ENCODE data around the gene SMIM10.
A peak's percentile ranks its signal among the peaks of the same experiment; 100 is the strongest.
"Not testable (repeated sequence)": the region's sequence is repeated elsewhere in the genome, so short reads cannot be mapped to it uniquely, and the experiment has no call there.

SMIM10 gene

DNA sequence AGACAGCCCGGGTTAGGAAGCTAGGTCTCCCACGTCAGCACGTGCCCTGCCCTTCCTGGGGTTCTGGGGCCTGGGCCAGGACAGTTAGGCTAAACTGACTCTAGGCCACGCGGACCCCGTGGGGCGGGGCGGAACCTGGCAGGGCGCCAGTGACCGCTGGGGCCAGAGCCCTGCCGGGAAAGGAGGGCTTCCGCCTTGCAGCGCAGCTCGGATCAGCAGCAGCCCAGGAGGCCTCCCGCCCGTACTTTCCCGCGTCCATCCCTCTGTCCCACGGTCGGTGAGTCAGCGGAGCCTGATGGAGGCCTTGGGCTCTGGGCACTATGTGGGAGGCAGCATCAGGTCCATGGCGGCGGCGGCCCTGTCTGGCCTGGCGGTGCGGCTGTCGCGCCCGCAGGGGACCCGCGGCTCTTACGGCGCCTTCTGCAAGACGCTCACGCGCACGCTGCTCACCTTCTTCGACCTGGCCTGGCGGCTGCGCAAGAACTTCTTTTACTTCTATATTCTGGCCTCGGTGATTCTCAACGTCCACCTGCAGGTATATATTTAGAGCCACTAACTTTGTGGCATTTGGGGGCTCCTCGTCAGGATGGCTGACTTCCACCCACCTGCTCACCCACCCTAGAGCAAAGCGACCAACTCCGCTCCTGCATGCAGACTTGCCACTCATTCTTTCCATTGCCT lies at the start of gene SMIM10:
Gene SMIM10, plus strand, starts transcription at position 191 of the 681 bp plus-strand sequence. Its CDS starts 105 bp downstream, at position 296.
- DNase-seq (ENCODE audit: low read depth in 2 of 2): no peak

DNA sequence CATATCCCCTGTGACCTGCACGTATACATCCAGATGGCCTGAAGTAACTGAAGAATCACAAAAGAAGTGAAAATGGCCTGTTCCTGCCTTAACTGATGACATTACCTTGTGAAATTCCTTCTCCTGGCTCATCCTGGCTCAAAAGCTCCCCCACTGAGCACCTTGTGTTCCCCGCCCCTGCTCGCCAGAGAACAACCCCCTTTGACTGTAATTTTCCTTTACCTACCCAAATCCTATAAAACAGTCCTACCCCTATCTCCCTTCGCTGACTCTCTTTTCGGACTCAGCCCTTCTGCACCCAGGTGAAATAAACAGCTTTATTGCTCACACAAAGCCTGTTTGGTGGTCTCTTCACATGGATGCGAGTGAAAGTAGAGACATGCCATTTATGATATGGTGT lies 44.4 kb upstream of the SMIM10 start:
- DNase-seq (ENCODE audit: low read depth in 2 of 2): not testable (repeated sequence)

DNA sequence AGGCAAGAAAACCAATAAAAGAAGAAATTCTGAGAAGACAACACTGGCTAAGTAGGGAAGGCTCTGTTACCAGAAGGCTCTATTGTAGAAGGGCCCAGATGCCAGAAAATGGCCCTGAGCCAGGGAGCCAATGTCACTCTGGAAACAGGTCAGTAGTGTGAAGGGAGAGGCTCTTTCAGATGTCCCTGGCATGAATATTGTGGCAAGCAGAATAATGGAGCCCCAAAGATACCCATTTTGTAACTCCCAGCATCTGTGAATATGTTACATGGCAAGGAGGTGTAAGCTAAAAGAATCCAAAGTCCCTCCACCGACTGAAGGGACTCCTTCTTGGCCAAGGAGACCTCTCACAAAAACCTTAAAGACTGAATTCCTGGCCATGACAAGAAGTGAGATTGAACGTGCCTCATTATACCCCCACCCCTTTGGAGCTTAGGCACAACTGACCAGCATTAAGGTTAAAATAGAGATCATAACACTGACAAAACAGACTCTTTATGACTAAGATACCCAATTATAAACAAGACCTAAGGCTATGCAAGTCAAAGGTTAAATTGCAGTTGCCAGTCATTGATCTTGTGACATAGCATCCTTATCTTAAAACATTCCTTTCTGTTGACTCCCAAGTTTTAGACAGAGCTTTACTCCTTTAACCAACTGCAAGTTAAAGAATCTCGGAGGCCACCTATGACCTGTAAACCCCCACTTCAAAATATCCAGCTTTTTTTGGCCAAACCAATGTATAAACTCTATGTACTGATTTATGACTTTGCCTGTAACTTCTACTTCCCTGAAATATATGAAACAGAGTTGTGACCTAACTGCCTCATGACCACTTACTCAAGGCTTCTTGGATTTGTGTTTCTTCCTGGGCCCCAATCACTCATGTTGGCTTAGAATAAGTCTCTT lies 42.2 kb upstream of the SMIM10 start:
- DNase-seq (ENCODE audit: low read depth in 2 of 2): no peak

DNA sequence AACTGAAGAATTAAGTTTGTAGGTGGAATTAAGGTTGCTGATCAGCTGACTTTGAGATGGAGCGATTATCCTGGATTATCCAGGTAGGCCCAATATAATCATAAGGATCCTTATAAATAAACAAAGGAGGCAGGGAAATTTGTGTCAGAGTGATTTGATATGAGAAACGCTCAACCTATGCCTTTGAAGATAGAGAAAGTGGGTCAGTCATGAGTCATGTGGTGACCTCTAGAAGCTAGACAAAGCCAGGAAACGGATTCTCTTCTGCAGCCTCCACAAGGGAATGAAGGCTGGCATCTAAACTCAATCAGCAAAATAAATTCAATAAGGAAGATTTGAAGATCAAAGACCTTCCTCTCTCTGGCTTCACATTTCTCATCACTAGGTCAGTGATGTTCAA lies 41.5 kb upstream of the SMIM10 start:
- DNase-seq (ENCODE audit: low read depth in 2 of 2): no peak

DNA sequence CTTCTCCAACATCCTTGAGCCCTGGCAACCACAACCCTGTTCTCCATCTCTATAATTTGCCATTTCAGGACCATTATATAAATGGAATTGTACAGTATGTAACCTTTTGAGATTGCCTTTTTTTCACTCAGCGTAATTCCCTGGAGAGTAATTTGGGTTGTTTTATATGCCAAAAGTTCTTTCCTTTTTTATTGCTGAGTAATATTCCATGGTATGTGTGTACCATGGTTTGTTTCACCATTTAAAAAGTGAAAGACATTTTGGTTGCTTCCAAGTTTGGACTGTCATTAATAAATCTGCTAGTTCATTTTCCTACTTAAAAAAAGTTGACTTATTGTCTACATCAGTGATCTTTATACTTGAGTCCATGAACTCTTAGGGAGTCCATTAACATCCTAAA lies 33.0 kb upstream of the SMIM10 start:
- no peak for DNase-seq (ENCODE audit: low read depth in 2 of 2)

DNA sequence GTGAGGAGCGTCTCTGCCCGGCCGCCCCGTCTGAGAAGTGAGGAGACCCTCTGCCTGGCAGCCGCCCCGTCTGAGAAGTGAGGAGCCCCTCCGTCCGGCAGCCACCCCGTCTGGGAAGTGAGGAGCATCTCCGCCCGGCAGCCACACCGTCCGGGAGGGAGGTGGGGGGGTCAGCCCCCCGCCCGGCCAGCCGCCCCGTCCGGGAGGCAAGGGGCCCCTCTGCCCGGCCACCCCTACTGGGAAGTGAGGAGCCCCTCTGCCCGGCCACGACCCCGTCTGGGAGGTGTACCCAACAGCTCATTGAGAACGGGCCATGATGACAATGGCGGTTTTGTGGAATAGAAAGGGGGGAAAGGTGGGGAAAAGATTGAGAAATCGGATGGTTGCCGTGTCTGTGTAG lies 30.4 kb upstream of the SMIM10 start:
- not testable (repeated sequence) for DNase-seq (ENCODE audit: low read depth in 2 of 2)

DNA sequence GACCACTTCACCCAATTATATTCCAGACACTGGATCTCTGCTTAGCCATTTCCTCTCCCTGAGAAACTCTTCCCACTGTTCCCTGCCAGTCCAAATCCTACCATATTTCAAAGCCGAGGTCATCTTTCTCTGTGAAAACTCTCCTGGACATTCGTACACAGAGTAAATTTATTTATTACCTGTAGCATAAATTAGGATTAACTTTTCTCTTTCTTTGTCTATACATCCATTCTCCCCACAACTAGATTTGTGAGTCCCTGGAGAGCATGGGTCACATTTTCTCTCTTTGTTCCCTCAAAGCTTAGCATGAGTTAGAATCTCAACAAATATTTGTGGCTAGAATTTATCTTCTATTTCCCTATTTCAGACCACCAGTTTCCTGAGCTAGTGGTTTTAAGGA lies 27.8 kb upstream of the SMIM10 start:
- DNase-seq (ENCODE audit: low read depth in 2 of 2): no peak

DNA sequence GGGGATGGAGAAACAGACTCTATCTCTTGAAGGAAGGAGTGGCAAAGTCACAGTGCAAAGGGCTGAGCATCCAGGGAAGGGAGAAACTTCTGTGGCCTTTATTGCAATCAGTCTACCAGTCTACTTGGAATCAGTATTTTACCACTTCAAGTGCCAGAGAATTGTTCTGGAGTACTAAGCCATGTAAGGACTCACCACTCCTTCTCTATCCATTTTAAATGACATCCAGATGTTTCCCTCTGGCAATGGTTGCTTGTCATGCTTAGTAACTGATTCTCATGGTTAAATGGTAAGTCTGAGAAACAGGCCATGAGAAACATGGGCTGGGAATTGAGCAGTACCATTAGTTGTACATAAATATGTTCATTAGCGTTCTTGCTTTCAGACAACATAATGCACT lies 21.1 kb upstream of the SMIM10 start:
- no peak for DNase-seq (ENCODE audit: low read depth in 2 of 2)

DNA sequence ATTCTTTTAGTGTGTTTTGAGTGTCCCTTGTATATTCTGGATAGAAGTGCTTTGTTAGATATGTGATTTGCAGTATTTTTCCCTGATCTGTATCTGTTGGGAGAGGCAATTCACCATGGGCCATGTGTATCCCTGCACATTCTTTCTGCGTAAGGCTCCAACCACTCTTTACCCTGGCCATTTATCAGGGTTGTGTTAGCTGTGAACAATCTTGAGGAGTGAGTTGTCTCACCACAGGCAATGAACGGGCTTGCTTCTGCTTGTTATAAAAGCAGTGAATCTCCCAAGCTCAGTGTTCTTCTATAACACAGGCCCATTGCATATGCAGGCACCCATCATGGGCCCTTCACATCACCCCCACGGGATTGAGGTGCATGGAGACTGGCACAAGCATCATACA lies 18.9 kb upstream of the SMIM10 start:
- no peak for DNase-seq (ENCODE audit: low read depth in 2 of 2)

DNA sequence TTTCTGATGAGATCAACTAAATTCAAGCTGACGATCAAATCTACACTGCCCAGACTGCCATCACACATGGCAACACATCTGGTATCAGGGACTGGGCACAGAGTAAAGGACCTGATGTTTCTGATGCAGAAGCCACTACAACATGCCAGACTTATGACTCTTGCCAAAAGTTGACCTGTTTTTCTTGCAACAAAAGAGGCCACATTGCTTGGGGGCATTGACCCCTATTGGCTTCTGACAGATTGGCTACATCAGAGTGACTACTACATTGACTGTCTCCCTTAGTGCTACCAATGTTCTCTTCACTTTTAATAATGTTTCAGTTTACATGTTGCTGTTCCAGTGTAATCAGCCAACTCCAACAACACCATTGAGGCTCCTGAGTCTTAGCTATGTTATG lies 15.3 kb upstream of the SMIM10 start:
- DNase-seq (ENCODE audit: low read depth in 2 of 2): no peak

DNA sequence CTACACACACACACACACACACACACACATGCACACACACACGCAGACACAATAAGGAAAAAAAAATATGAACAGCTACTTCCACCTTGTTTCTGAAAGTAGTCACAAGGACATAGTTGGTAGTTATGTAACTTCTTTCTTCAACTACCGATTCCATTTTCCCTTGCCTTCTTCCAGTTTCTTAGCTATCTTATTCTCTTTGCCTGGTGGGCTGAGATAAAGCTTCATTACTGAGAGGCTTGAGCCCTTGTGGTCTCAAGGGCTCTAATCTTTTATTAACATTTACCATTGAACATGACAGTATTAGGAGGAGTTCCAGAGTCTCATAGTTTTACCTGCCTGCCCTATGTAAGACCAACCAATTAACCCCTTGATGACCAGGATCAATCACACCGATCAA lies 8.9 kb upstream of the SMIM10 start:
- no peak for DNase-seq (ENCODE audit: low read depth in 2 of 2)

DNA sequence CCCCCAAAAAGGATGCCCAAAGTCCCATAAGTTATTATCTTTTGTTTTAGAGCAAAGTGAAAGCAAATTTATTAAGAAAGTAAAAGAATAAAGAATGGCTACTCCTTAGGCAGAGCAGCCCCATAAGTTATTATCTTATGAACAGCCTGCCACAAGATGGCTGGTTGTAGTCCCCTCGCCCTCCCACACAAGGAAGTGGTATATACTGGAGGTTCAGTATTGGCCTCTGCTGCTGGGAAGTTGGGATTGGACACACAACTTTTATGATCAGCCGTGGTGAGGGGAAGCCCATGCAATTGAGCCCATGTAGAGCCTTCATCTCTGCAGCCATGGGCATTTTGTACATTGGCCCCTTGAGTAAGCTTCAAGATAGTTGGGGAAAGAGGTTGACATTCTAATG lies 8.0 kb upstream of the SMIM10 start:
- no peak for DNase-seq (ENCODE audit: low read depth in 2 of 2)

DNA sequence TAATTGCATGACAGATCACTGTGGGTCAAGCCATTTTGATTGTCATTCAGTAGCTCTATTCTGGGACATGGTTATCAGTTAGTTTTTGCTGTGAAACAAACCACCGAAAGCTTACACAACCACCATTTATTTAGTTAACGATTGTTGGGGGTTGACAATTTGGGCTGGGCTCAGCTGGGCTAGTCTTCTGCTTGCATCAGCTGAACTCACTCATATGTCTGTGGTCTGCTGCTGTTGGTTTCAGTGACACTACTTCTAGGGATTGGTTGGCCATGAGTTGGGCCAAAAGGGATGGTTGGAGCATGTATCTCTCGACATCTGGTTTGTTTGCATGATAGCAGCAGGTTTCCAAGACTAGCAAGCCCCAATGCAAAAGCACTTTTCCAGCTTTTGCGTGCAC lies 5.3 kb upstream of the SMIM10 start:
- no peak for DNase-seq (ENCODE audit: low read depth in 2 of 2)

DNA sequence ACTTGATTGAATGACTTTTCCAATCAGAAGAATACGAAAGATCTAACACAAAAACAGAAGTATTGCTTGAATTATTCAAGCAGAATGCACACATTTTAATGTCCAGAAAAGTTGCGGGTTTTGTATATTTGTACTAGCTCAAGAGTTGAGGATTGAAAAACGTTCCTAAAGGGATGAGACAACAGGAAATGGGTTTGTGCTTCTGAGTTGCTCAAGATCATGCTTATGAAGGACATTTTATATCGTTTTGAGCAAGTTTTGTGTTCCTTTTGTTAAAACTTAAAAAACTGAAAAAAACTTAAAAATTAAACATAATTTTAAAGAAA lies 353 bp upstream of the SMIM10 start:
- DNase-seq (ENCODE audit: low read depth in 2 of 2): no peak

DNA sequence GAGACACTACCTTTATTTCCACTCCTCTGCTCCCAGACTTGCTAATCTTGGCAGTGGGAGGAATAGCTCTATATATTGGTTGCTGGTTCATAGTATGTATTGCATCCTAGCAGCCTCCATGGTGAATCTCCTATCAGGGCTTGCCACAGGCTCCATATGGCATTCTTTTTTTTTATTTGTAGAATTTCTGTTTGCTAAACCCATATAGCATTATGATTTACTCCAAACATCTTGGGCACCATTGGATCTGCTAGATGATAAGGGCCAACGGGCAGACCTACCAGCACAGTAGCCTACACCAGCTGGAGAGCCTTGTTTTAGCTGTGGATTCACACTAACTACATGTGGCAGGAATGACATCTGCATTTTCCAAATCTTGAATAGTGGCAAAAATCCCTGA lies 6.9 kb downstream of the SMIM10 start:
- DNase-seq (ENCODE audit: low read depth in 2 of 2): no peak

DNA sequence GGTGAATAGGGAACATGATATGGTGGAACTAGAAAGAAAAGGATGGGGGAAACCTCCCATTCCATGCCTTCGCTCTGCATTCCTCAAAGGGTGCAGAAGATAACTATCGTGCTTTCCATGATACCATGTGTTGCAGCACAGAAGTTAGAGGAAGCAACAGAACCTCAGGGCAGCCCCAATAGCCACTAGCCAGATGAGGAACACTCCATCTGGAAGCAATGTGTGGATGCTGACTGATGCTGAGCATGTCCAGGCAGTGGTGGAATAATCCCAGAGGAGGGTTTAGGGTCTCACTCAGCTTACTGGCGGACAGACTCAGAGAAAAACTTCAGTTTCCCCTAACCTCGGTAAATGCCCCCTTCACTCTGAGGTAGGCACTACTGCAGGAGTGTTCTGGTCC lies 7.5 kb downstream of the SMIM10 start:
- no peak for DNase-seq (ENCODE audit: low read depth in 2 of 2)

DNA sequence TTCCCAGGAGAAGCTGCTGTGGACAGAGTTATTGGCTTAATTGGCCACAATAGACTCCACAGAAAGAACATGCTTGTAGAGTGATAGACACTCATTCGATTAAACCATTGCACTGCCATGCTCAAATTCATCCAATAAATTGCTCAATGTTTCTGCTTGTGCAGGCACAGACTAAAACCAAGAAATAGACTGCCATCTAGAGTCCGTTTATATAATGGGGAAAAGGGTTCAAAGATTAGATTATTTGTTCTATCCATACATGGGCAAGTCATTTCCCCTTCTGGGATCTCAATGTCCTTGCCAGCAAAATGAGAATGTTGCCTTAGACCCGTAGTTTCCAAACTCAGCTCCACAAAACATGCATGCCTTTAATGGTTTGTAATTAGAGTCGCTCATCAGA lies 8.7 kb downstream of the SMIM10 start:
- DNase-seq (ENCODE audit: low read depth in 2 of 2): no peak

DNA sequence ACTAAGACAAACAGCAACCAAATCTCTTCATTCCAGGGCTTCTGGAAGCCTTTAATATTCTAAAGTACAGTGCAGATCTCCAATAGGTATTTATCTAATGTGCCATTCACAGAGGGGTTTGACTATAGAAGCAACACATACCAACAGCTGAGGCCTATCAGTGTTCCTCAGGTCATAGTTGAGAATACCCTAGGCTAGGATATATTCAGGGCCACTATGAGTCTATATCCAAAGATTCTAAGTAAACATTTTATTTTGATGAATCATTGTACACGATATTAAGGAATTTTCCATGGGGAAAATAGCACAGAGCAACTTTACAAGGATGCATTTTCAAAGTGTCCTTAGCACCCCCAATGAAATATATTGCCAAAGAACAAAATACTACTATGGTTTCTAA lies 9.7 kb downstream of the SMIM10 start:
- no peak for DNase-seq (ENCODE audit: low read depth in 2 of 2)

DNA sequence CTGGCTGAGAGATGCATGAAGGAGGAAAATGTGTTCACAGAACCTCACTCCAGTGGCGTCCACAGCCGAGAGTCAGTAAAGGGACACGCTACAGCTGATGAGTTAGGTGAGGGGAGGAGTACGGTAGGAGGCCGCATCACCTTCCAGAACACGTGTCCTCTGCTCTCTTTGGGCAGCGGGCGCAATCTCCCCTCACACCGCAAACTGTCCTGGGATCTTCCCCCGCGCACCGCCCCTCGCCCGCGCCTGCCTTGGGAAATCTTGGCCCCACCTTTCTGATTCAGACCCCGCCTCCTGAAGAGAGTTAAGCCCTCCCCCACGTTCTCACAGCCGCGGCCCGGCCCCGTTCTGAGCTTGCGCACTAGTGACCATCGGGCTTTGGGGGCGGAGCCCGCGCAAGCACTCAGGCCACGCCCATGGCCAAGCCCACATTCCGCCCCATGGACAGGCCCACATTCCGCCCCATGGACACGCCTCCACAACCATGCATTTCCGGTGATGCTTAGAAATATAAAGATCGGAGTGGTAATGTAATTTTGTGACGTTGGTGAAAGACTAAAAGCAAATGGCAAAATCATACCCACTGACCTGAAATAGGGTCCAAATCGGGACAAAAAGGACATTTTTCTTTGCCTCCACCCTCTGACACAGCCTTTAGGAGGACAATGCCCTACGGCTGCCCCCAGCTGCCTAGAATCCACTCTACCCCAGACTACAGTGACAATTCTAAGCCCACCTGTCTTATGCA lies 13.3 kb downstream of the SMIM10 start:
- DNase-seq (ENCODE audit: low read depth in 2 of 2): peak; percentile 74

DNA sequence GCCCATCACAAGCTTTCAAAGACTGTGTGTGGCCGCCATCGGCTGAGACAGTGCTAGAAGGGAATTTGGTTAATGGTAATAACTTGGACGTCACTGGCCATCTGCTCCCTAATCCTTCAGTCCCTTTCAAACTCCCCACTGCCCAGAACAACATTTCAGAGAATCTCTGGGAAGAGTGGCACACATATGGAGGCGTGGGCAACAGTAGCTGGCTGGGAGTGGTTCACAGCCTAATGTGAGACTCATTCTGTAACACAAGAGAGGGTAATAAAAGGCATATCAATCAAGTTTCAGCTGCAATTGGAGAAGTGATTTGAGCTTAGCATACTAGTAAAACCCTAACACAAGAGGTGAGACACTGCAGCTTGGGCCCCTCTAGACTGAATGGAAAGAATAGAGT lies 15.4 kb downstream of the SMIM10 start:
- DNase-seq (ENCODE audit: low read depth in 2 of 2): no peak

DNA sequence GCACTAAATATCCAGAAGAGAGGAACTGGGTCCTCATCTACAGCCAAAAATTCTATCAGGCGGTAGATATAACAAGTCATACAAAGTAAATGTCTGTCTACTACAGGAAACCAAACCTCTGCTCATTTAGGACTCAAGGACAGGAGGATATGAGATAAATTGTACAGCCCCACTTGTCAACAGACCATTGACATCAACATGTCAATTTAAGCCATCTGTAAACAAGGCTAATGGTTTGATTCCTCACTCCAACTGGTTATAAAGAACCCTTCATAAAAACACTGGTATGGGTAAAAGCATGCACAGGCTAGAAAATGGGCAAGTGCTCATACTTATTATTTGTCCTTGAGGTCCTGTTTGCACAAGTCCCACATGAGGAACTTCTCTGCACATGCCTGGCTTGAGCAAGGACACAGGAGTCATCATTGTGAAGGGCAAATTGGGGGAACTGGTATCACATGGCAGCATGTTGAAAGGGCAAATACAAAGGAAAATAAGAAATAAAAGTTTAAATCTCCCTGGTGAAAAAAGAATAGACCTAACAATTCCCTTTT lies 18.3 kb downstream of the SMIM10 start:
- DNase-seq (ENCODE audit: low read depth in 2 of 2): no peak

DNA sequence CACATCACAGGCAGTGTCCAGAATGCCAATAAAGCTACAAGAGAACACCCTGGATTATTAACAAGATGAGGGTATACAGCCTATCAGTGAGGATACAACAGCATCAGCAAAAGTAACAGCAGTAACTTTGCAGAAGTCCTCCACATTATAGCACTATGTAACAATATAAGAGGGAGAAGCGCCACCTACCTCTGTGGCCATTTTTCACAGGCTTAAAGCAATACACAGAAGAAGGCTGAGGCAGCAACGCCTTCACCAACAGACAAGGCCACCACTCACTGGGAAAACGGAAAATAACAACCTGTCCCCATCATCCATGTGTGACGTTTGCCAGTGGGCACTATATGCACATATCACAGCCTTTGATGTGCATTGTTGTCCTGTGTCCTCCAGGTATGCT lies 19.0 kb downstream of the SMIM10 start:
- DNase-seq (ENCODE audit: low read depth in 2 of 2): no peak

Data from activated CD8-positive, alpha-beta memory T cell treated with anti-CD3 and anti-CD28 coated beads for 4 hours (primary cell).